ENCODE results near the gene OSBPL2. TPM values are rescaled to one million over a fixed set of nuclear protein-coding genes. Genes with fewer than 3 reads are reported as not detected.

OSBPL2 gene
- total and polyA plus RNA-seq, 9 of the 15 experiments (the other 6 are each of a cell fraction or from before 2014, with no cell fraction given), result 2.5 to 25.6 (median 14.1) TPM

DNA sequence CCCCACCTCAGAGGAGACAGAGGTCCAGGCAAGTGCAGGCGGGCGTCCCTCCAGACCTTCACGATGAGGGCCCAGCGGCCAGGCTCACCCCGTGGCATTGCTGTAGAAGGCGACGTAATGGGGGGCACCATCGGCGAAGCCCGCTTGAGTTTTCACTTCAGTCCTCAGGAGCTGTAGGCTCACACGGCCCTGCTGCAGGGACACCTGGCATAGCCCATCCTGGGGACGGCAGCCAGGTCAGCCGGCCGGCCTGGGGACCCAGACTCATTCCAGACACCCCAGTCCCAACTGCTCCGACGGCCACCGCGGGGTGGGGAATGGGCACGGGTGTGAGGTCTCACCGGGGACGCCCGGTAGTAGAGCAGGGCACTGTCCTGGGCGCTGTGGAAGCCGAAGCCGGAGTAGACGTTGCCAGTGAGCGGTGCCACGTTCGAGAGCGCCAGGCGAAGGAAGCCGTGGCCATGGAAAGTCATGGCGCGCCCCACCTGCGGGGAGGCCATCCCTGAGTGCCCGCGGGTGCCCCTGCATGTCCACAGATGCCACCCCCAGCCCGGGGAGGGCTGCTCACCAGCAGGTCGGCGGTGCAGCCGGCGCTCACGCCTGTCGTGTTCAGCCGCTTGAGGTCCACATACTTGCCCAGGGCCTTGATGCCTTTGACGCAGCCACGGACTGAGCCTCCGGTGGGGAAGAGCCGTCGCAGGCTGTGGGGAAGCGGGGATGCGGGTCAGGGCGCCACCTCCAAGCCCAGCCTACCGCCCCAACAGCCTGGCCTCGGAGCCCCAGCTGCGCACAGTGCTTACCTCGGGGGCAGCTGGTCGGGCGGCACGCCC, 73.7 kb downstream of the OSBPL2 start:
- Histone ChIP-seq H3K36me3 (ENCODE audit: control insufficient read depth, insufficient read depth, low read length) (peaks cover 96% of the 10 kb centered on the region), H3K4me3 (no peak overlapping the region), H3K79me2 (ENCODE audit: control insufficient read depth, insufficient read depth, low read length) (0 out of 3 replicates have a peak, but pooled peaks cover under 1% of the 10 kb centered on the region), H3K27ac (ENCODE audit: extremely low read depth, low read depth, low read length) (no peak overlapping the region), H3K4me1 (replicated peaks in 1 of 2; ENCODE audit: control insufficient read depth in 2 of 2, insufficient read depth in 2 of 2, low read length in 2 of 2) (peaks cover 0 to 39% of the 10 kb centered on the region in 2 experiments; a peak in 2 of 5 replicates), H3K27me3 (ENCODE audit: control insufficient read depth in 2 of 2, insufficient read depth in 2 of 2, low read length in 2 of 2) (no peaks in the 10 kb centered on the region), H3K9ac (ENCODE audit: insufficient read depth in 1 of 2, low read depth in 2 of 2, low read length in 2 of 2) (no peak overlapping the region), H3K9me1 (ENCODE audit: control insufficient read depth, insufficient read depth, low read length) (no peaks in the 10 kb centered on the region), H2AFZ (ENCODE audit: low read depth, low read length) (no peak overlapping the region), H3K4me2 (ENCODE audit: insufficient read depth, low read length) (no peak overlapping the region), H3K9me3 (replicated peaks; ENCODE audit: control insufficient read depth, insufficient read depth, low read depth, low read length) (no peaks in the 10 kb centered on the region), H4K20me1 (replicated peaks; ENCODE audit: control insufficient read depth, insufficient read depth, low read length) (no peaks in the 10 kb centered on the region)
- WGBS (ENCODE audit: insufficient coverage, low coverage, missing lambda C conversion rate), result 95% methylated on average over 33 of the region's 60 CpGs
- ChIA-PET POLR2A (no interaction called here), CTCF (ENCODE audit: low intra/inter-chr PET ratio) (no interaction called here)
- 0 out of 2 replicates have a peak, but pooled peaks have one; percentile 39 for TF ChIP-seq HNRNPL (IDR thresholded peaks at IDR 0.05; ENCODE audit: low read depth, low read length)
- no peak for TF ChIP-seq ZFP1 (CRISPR knock-in tag; IDR thresholded peaks at IDR 0.05)
- TF ChIP-seq ZNF24 (IDR thresholded peaks at IDR 0.05), result no peak
- TF ChIP-seq POLR2G (IDR thresholded peaks at IDR 0.05; ENCODE audit: low read depth, low read length), result 0 out of 2 replicates have a peak, but pooled peaks have one; percentile 45
- TSS peak; percentile 18 for BruUV-seq (replicated peaks)
- DNase-seq (ENCODE audit: extremely low read depth in 1 of 4, low spot score in 3 of 4) (no peak), FAIRE-seq (no peak), ATAC-seq (no peak)
- intact Hi-C loops (cut with micrococcal nuclease), result no loop called here
- in situ Hi-C loops (cut with MboI), result no loop called here

DNA sequence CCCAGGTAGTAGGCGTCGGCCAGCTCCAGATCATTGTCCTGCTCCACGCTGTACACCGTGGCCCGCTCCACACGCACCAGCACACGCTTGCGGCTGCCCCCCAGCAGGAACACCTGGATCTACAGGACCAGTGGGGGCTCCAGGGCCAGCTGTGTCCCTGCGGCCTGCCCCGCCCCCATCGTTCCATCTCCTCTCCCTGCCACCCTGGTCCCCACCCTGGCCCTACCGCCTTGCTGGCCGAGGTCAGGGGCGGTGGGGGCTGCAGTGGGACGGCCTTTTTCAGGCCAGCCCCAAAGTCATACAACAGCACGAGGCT, 74.3 kb downstream of the OSBPL2 start:
- WGBS (ENCODE audit: insufficient coverage, low coverage, missing lambda C conversion rate), result 97% methylated on average over 14 of the region's 16 CpGs
- Histone ChIP-seq H3K4me3 (no peak overlapping the region), H3K4me2 (ENCODE audit: insufficient read depth, low read length) (no peak overlapping the region), H2AFZ (ENCODE audit: low read depth, low read length) (no peak overlapping the region), H3K9me3 (replicated peaks; ENCODE audit: control insufficient read depth, insufficient read depth, low read depth, low read length) (no peaks in the 10 kb centered on the region), H3K36me3 (ENCODE audit: control insufficient read depth, insufficient read depth, low read length) (peaks cover 96% of the 10 kb centered on the region), H3K27ac (ENCODE audit: extremely low read depth, low read depth, low read length) (no peak overlapping the region), H4K20me1 (replicated peaks; ENCODE audit: control insufficient read depth, insufficient read depth, low read length) (no peaks in the 10 kb centered on the region), H3K27me3 (ENCODE audit: control insufficient read depth in 2 of 2, insufficient read depth in 2 of 2, low read length in 2 of 2) (no peaks in the 10 kb centered on the region), H3K79me2 (ENCODE audit: control insufficient read depth, insufficient read depth, low read length) (no peaks in the 10 kb centered on the region), H3K4me1 (replicated peaks in 1 of 2; ENCODE audit: control insufficient read depth in 2 of 2, insufficient read depth in 2 of 2, low read length in 2 of 2) (peaks cover 0 to 40% of the 10 kb centered on the region in 2 experiments; a peak in 2 of 5 replicates), H3K9me1 (ENCODE audit: control insufficient read depth, insufficient read depth, low read length) (no peaks in the 10 kb centered on the region), H3K9ac (ENCODE audit: insufficient read depth in 1 of 2, low read depth in 2 of 2, low read length in 2 of 2) (no peak overlapping the region)
- in situ Hi-C loops (cut with MboI) (no loop called here), intact Hi-C loops (cut with micrococcal nuclease) (no loop called here)
- ATAC-seq, result no peak
- no peak for DNase-seq (ENCODE audit: extremely low read depth in 1 of 4, low spot score in 3 of 4)
- no peak for TF ChIP-seq KLF13 (tag; IDR thresholded peaks at IDR 0.05; ENCODE audit: borderline replicate concordance, low read depth)
- BruUV-seq (replicated peaks), result no TSS peak
- CTCF ChIA-PET (ENCODE audit: low intra/inter-chr PET ratio), result no interaction called here
- POLR2A ChIA-PET, result no interaction called here
- FAIRE-seq, result no peak

All from K562 (cell line).